Activated naive CD4-positive, alpha-beta T cell treated with Interleukin-2 at 50 U/mL for 16 hours (primary cell): ENCODE results near the gene BCL2.
"Not testable (repeated sequence)": the region's sequence is repeated elsewhere in the genome, so short reads cannot be mapped to it uniquely, and the experiment has no call there.

Experiments
- DNase-seq: peaks from one replicate; pipeline ENCODE4 v3.0.0-alpha.2; 2020

BCL2 gene

GRCh38 chr18:63319383-63320122, at the start of gene BCL2:
Gene BCL2 (minus strand): TSS chr18:63319769.
- DNase-seq = peak; percentile 52

- no peak for DNase-seq
Observed at GRCh38 chr18:63368611-63369010, 49.0 kb upstream of the BCL2 start.

- peak; percentile 84 for DNase-seq
Observed at GRCh38 chr18:63367053-63367953, 47.7 kb upstream of the BCL2 start, which contains the start of gene KDSR. Gene KDSR (minus strand): TSS chr18:63367206. CDS start chr18:63367118, 88 bp downstream.

- DNase-seq = peak; percentile 75
Observed at GRCh38 chr18:63366213-63367052, 46.9 kb upstream of the BCL2 start.

GRCh38 chr18:63365876-63366212, 46.3 kb upstream of the BCL2 start:
- DNase-seq = no peak

- DNase-seq = peak; percentile 29
Observed at GRCh38 chr18:63363951-63364350, 44.4 kb upstream of the BCL2 start.

- DNase-seq = not testable (repeated sequence)
Observed at GRCh38 chr18:63363420-63363819, 43.9 kb upstream of the BCL2 start.

GRCh38 chr18:63356272-63356896, 36.8 kb upstream of the BCL2 start:
- DNase-seq = no peak

- no peak for DNase-seq
Observed at GRCh38 chr18:63350230-63350629, 30.7 kb upstream of the BCL2 start.

GRCh38 chr18:63348508-63349136, 29.1 kb upstream of the BCL2 start:
- no peak for DNase-seq

- DNase-seq = no peak
Observed at GRCh38 chr18:63346480-63347183, 27.1 kb upstream of the BCL2 start.

- no peak for DNase-seq
Observed at GRCh38 chr18:63346031-63346430, 26.5 kb upstream of the BCL2 start.

GRCh38 chr18:63344918-63345317, 25.3 kb upstream of the BCL2 start:
- DNase-seq = no peak

GRCh38 chr18:63344263-63344662, 24.7 kb upstream of the BCL2 start:
- no peak for DNase-seq

- peak; percentile 30 for DNase-seq
Observed at GRCh38 chr18:63342206-63342605, 22.6 kb upstream of the BCL2 start.

- peak; percentile 25 for DNase-seq
Observed at GRCh38 chr18:63339920-63340484, 20.4 kb upstream of the BCL2 start.

GRCh38 chr18:63336366-63337099, 17.0 kb upstream of the BCL2 start:
- DNase-seq = no peak

- DNase-seq = no peak
Observed at GRCh38 chr18:63331105-63331504, 11.5 kb upstream of the BCL2 start.

- DNase-seq = no peak
Observed at GRCh38 chr18:63329431-63330145, 10.0 kb upstream of the BCL2 start.

- DNase-seq = no peak
Observed at GRCh38 chr18:63326011-63326410, 6.4 kb upstream of the BCL2 start.
